GM19099 (cell line): Measurements from ENCODE around the gene ANP32B.

ENCODE experiments used
- POLR2A ChIP-seq: IDR thresholded peaks from 3 replicates; pipeline ENCODE4 v1.6.1; 2011; ENCODE audit warnings: low read depth; ENCODE audit not compliant: insufficient read length; ENCODE audit errors: extremely low read depth

The ANP32B gene

GRCh38 chr9:98009936-98010335 lies 26.8 kb downstream of the ANP32B start:
- TF ChIP-seq POLR2A, result no peak

GRCh38 chr9:98010445-98010844 lies 27.3 kb downstream of the ANP32B start:
- TF ChIP-seq POLR2A, result no peak

- TF ChIP-seq POLR2A, result no peak
These were observed 28.0 kb downstream of the ANP32B start for GRCh38 chr9:98011122-98011521.

GRCh38 chr9:98016137-98016680 lies 33.1 kb downstream of the ANP32B start:
- no peak for TF ChIP-seq POLR2A

GRCh38 chr9:98017306-98017705 lies 34.2 kb downstream of the ANP32B start:
- no peak for TF ChIP-seq POLR2A

- no peak for TF ChIP-seq POLR2A
These were observed 35.2 kb downstream of the ANP32B start for GRCh38 chr9:98018347-98018746.

GRCh38 chr9:98019098-98019497 lies 36.0 kb downstream of the ANP32B start:
- no peak for TF ChIP-seq POLR2A

GRCh38 chr9:98020476-98021145 lies 37.5 kb downstream of the ANP32B start:
- no peak for TF ChIP-seq POLR2A

GRCh38 chr9:98021306-98022040 lies 38.3 kb downstream of the ANP32B start:
- TF ChIP-seq POLR2A, result no peak

GRCh38 chr9:98022447-98022846 lies 39.3 kb downstream of the ANP32B start:
- TF ChIP-seq POLR2A, result no peak

GRCh38 chr9:98024702-98025101 lies 41.6 kb downstream of the ANP32B start:
- TF ChIP-seq POLR2A, result no peak

GRCh38 chr9:98031169-98031568 lies 48.0 kb downstream of the ANP32B start:
- no peak for TF ChIP-seq POLR2A

- no peak for TF ChIP-seq POLR2A
These were observed 48.8 kb downstream of the ANP32B start for GRCh38 chr9:98031935-98032334.

GRCh38 chr9:98034593-98035546 lies 51.7 kb downstream of the ANP32B start:
- no peak for TF ChIP-seq POLR2A

- no peak for TF ChIP-seq POLR2A
These were observed 54.2 kb downstream of the ANP32B start for GRCh38 chr9:98037357-98037756.
